HG03039 (cell line): Measurements from ENCODE around the gene EIF2D.
A peak's percentile ranks its signal among the peaks of the same experiment; 100 is the strongest.
"Not testable (repeated sequence)": the region's sequence is repeated elsewhere in the genome, so short reads cannot be mapped to it uniquely, and the experiment has no call there.

ENCODE experiments used
- ATAC-seq: cut with Tn5 transposase; IDR thresholded peaks from one replicate; pipeline ENCODE4 v1.9.1; 2021; ENCODE audit warnings: mild to moderate bottlenecking, moderate library complexity; ENCODE audit not compliant: unreplicated experiment

EIF2D gene

DNA sequence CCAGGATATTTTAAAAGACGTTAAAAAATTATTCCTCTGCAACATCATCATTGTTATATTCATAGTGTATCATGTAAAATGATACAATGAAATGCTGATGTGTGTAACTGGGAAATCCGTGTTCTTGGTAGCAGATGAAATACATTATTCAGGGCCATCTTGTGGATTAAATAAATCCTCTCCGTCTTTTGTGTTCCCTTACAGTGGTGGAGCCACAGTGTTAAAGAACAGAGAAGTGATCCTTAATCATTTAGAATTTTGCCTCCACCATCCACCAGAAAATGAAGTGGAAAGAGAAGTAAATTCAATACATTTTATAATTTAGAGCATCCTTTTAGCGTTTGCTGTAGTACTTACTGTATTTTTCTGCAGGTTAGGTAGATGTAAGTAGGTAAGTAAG, 24.4 kb upstream of the EIF2D start:
- ATAC-seq: no peak

DNA sequence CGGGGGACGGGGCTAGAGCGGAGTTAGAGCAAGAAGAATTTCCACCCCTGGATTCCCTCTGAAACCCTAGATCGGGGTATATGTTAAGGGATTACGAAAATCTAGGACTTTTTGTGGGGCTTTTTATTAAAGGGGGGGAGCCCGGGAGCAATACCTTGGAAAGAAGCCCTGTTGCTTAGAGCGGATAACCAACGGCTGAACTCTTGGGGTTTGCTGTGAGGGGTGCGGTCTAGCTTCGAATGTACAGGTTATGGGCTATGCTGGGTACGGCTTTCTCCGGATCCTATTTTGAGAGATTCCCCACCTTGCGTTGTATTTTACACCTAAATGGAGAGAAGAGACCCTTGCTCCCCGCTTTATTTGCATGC, 23.7 kb upstream of the EIF2D start:
- ATAC-seq: no peak

DNA sequence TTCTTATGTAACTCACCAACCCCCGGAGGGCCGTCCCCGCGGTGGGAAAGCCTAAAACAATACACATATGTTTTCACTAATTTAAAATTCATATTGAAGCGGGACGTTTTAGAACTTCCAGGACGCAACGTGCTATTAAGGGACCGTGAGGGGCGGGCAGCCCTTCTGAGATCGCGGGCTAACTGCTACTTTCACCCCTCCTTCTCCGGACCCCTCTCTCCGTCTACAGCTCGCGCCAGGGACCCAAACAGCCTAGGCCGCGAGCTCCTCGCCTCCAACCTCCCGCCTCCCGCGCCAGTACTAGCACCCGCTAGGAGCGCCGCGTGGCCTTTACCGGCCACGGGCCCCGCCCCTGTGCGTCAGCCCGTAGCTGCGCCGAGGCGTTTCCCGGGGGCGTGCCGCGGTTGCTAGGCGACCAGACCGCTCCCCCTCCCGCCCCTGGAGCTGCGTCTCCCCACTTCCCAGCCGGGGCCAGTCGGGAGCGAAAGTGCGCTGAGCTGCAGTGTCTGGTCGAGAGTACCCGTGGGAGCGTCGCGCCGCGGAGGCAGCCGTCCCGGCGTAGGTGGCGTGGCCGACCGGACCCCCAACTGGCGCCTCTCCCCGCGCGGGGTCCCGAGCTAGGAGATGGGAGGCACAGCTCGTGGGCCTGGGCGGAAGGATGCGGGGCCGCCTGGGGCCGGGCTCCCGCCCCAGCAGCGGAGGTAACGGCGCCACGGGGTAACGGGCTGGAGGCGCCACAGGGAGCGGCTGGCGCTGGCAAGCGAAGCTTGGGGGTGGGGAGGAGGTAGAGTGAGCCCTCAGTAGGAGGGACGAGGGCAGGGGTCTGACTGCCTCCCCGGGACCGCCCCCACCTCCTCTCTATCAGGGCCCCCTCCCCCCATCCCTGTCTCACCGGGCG, 23.1 kb upstream of the EIF2D start, which contains the start of gene DYRK3:
Gene DYRK3, plus strand, starts transcription at position 457 of the 898 bp plus-strand sequence. Its CDS starts 168 bp downstream, at position 625.
- ATAC-seq: peak; percentile 91

- ATAC-seq: no peak
Observed at GRCh38 chr1:206634365-206635079, 22.3 kb upstream of the EIF2D start.

DNA sequence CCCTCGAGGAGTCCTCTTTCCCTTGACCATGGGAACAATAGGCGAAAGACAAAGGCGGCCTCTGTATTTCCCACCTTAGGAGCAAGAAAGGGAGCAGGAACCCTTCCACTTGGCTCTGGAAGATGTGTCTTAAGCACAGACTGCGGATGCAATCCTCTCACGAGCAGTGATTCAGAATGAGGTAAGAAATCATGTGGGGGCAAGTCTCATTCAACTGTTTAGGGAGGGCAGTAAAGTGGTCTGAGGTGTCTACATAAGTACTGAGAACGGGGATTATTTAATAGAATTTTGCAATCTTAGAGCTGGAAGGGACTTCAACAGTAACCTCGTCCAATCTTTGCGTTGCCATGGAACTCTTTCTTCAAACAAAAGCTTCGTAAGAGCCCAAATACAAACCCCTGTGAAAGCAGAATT, 21.4 kb upstream of the EIF2D start:
- ATAC-seq: no peak

- ATAC-seq: no peak
Observed at GRCh38 chr1:206631085-206631509, 18.8 kb upstream of the EIF2D start.

DNA sequence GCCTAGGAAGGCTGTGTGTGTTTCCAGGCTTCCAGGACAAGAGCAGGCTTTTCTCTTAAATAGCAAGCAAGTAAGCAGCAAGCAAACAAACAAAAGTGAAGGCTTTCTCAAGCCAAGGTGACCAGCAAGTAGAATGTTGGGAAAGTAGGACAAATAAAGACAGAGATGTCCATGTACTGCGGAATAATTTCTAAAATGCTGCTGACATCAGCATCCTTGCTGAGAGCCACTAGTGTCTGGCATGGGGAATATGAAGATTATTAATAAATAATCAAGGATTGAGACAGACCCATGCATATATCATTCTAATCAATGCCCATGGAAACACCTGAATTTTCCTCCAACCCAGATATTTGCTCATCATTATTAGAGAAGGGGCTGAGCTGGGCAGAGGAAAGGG, 16.7 kb upstream of the EIF2D start:
- ATAC-seq: no peak

- not testable (repeated sequence) for ATAC-seq
Observed at GRCh38 chr1:206626396-206626795, 14.1 kb upstream of the EIF2D start.

DNA sequence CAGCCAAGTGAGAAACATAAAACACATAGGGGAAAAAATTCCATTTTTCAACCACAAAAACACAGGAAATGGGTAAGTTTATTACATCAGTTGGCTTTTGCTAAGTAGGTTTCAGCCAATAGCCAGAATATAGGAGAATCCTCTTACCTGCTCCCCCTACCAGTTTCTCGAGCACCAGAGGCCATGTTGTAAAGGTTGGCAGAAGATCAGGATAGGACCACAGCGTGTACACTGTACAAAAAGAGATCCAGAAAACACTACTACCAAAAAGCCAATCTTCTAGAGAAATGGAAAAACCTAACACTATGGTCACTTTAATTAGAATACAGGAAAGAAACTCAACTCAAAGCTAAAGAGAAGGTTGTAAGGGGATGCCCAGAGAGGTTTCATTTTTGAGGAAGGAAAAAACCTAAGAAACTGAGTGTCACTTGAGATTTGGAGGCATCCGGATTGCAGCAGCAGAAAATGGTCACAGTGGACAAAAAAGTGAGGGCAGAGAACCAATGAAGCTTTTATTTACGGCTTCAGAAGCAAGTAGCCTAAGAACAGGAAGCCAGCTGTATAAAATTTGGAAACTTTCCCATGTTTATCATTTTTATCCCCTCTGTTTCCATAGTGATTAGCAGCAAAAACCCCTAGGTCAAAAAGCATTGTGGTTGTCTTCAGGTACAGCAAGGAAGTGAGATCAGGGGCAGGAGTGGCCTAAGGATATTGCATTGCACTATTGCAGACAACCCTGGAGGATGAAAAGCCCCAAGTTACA, 2.9 kb downstream of the EIF2D start:
- ATAC-seq: no peak

GRCh38 chr1:206608108-206608698, 4.1 kb downstream of the EIF2D start:
- no peak for ATAC-seq

GRCh38 chr1:206606867-206607266, 5.4 kb downstream of the EIF2D start:
- no peak for ATAC-seq

GRCh38 chr1:206604861-206605260, 7.4 kb downstream of the EIF2D start:
- no peak for ATAC-seq

DNA sequence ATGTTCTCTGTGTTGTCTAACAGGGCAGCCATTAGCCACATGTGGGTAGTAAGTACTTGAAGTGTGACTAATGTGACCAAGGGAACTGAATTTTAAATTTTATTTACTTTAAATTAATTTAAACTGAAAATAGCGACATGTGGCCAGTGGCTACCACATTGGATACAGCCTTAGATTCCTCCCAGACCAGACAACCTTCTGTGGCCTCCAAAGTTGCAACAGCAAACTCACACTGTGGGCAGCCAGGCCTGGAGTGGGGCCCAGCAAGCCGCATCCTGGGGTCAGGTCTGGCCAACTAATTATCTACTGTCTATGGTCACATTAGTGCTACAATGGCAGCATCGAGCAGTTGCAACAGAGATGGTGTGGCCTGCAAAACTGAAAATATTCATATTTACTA, 11.7 kb downstream of the EIF2D start:
- ATAC-seq: no peak

- ATAC-seq: no peak
Observed at GRCh38 chr1:206596319-206596666, 16.0 kb downstream of the EIF2D start.

GRCh38 chr1:206595581-206596318, 16.5 kb downstream of the EIF2D start:
- ATAC-seq: no peak

GRCh38 chr1:206593351-206593925, 18.8 kb downstream of the EIF2D start:
- ATAC-seq: no peak

DNA sequence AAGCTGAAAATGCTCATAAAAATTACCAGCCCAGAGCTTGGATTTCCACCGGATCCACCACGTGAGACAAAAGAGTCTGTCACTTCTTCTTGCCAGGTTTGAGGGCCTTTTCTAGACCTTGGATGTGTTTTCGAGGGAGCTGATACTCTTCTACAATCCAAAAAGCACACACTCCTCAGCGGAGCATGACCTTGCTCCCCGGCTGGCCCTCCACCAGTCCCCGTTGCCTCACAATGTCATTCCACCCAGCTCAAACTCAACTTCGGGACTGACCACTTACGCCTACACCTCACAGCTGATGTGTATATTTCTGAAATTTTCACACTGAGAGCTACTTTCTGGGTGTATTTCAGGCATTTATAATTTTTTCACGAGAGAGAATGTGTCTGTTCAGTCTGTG, 20.6 kb downstream of the EIF2D start:
- no peak for ATAC-seq

DNA sequence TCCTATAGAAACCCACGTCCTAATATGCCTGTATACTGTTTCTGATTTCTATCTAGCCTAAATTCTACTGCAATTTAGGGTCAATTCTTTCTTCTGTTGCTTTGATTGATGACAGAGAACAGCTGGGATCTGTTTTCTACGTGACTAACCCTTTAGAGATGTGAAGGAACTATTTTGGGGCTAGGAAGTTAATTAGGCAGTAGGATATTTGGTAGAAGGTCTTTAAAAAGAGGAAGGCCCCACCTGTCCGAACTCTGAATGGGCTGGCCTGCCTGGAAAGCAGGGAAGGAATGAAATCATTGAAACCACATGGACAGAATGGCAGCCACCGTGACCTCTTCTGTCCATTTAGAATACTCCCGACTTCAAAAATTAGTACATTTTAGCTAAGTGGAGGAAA, 21.0 kb downstream of the EIF2D start:
- ATAC-seq: no peak

DNA sequence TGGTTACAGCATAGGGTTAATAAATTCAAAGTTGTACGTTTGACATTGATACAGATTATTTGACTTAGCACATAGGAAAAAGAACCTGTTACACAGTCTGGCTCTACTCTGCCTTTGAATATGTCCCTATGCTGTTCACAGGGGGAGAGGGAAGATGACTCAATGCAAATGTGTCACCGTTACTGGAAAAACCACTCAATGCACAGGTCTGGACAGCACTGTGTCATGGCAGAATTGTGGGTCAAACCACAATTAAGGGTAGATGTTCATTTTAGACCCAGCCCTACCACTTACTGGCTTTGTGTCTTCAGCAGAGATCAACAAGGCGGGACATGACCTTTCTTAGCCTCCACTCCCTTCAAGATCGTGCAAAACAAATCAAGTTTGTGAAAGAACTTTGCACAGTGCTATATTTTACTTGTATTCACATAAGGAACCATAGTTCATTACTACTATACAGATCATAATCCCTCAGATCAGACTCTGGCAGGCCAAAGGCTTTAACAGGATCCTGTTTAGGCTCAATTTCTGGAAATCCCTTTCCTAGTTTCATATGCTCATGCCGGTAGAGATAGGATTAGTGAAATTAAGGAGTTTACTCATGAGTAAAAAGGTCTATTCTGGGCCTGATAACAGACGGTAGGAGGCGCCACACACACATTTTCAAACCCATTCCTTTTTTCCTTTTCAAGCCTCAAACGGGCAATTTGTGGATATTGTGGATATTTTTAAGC, 22.1 kb downstream of the EIF2D start:
- ATAC-seq: peak; percentile 73
